H1 (cell line): ENCODE results near the gene CENPA. TPM values are rescaled to one million over a fixed set of nuclear protein-coding genes. Genes with fewer than 3 reads are reported as not detected.

Experiments
- CHD2 ChIP-seq: IDR thresholded peaks from 2 replicates; pipeline ENCODE4 v1.6.1; 2012; ENCODE audit warnings: low read length, improper control_type of control experiment
- E2F6 ChIP-seq: IDR thresholded peaks from 2 replicates; pipeline ENCODE4 v1.6.1; 2012; ENCODE audit warnings: inconsistent platforms
- polyA plus RNA-seq, 7 experiments: library from polyadenylated mRNA; depleted of rRNA in 3 of 7; stranded (reverse) in 5 of 7; unstranded in 2 of 7; fragments of >200 nt in 5 of 7; fragments of 200-250 nt in 2 of 7; gene quantifications; 1 replicate in 5 of 7; 2 replicates in 1 of 7; 4 replicates in 1 of 7; pipeline versions ENCODE4 v1.2.1 to v1.2.3, GENCODE V29; 2011 to 2013; ENCODE audit warnings: missing spikeins in 2 of 7, mixed read lengths in 2 of 7
- total RNA-seq: library from RNA; stranded (reverse); fragmentation: NEBNext Ultra II Directional; extraction: Animal tissue kit (Norgen Biotek cat#: 25700); gene quantifications from 2 replicates; pipeline ENCODE4 v1.2.1, GENCODE V29; 2021

CENPA gene
- total and polyA plus RNA-seq, 2 of the 8 experiments (the other 6 are each of a cell fraction or from before 2014, with no cell fraction given) = 19.4 to 30.9 TPM

GRCh38 chr2:26744953-26745352, 40.9 kb upstream of the CENPA start (continued):
- no peak for TF ChIP-seq E2F6
- no peak for TF ChIP-seq CHD2
